ENCODE measurements around the gene MARCHF3. TPM values are rescaled to one million over a fixed set of nuclear protein-coding genes. Genes with fewer than 3 reads are reported as not detected.

Gene MARCHF3
- total RNA-seq, 1 donor from 2014 or later, result 16.5 TPM

- Histone ChIP-seq H3K4me1 (ENCODE audit: insufficient read depth, low read length) (no peaks in the 10 kb centered on the region), H3K79me2 (ENCODE audit: insufficient read depth, low read length) (no peaks in the 10 kb centered on the region), H3K27ac (ENCODE audit: low read depth, low read length) (no peak overlapping the region), H3K9ac (ENCODE audit: low read length) (no peak overlapping the region), H3K36me3 (ENCODE audit: insufficient read depth, low read length) (no peaks in the 10 kb centered on the region), H4K20me1 (ENCODE audit: insufficient read depth, low read length) (no peaks in the 10 kb centered on the region), H2AFZ (ENCODE audit: low read depth, low read length) (no peak overlapping the region), H3K27me3 (ENCODE audit: insufficient read depth, low read length) (no peaks in the 10 kb centered on the region), H3K9me3 (ENCODE audit: insufficient read depth, low read depth, low read length) (no peaks in the 10 kb centered on the region), H3K4me2 (ENCODE audit: low read length) (no peak overlapping the region), H3K4me3 (ENCODE audit: insufficient read depth, low read depth, low read length) (no peak overlapping the region)
- Mint-ChIP-seq H3K9me3 (ENCODE audit: unreplicated experiment) (no peaks in the 10 kb centered on the region), H3K27me3 (ENCODE audit: low read depth, unreplicated experiment) (no peaks in the 10 kb centered on the region), H3K4me1 (ENCODE audit: low read depth, unreplicated experiment) (no peaks in the 10 kb centered on the region), H3K36me3 (ENCODE audit: low read depth, unreplicated experiment) (peaks cover 2% of the 10 kb centered on the region), H3K4me3 (ENCODE audit: unreplicated experiment) (no peak overlapping the region), H3K27ac (ENCODE audit: unreplicated experiment) (no peak overlapping the region)
- FAIRE-seq (no peak), DNase-seq (ENCODE audit: low read depth) (no peak)
- TF ChIP-seq, protein P1, sequence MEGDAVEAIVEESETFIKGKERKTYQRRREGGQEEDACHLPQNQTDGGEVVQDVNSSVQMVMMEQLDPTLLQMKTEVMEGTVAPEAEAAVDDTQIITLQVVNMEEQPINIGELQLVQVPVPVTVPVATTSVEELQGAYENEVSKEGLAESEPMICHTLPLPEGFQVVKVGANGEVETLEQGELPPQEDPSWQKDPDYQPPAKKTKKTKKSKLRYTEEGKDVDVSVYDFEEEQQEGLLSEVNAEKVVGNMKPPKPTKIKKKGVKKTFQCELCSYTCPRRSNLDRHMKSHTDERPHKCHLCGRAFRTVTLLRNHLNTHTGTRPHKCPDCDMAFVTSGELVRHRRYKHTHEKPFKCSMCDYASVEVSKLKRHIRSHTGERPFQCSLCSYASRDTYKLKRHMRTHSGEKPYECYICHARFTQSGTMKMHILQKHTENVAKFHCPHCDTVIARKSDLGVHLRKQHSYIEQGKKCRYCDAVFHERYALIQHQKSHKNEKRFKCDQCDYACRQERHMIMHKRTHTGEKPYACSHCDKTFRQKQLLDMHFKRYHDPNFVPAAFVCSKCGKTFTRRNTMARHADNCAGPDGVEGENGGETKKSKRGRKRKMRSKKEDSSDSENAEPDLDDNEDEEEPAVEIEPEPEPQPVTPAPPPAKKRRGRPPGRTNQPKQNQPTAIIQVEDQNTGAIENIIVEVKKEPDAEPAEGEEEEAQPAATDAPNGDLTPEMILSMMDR (IDR thresholded peaks at IDR 0.05; ENCODE audit: insufficient read depth, low read depth, low read length), result no peak
- no peak for TF ChIP-seq EZH2 (IDR thresholded peaks at IDR 0.05; ENCODE audit: insufficient read depth, low read length)
These were observed 80.9 kb downstream of the MARCHF3 start for GRCh38 chr5:126949475-126949874.

DNA sequence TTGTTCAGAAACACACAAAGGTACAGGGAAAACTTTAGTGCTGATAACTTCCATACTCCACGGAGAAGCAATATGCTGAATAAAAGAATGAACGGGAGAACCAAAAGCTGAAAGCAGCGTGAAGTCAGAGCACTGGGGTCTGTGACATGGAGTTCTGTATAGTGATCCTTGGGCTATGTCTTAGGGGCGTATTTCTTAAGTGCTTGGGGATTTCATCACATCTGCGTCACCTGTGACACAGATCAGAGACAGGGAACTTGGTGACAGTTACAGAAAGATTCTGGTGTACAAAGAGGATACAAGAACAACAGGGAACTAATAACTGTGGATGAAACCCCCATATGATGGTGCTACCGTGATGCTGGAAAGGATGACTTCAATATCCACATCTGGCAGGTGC is 81.9 kb downstream of the MARCHF3 start:
- DNase-seq (ENCODE audit: low read depth) (no peak), FAIRE-seq (no peak)
- H3K4me3 ChIP-seq (ENCODE audit: insufficient read depth, low read depth, low read length), result no peak overlapping the region
- Mint-ChIP-seq H3K36me3 (ENCODE audit: low read depth, unreplicated experiment) (peaks cover 2% of the 10 kb centered on the region), H3K4me3 (ENCODE audit: unreplicated experiment) (no peak overlapping the region), H3K27me3 (ENCODE audit: low read depth, unreplicated experiment) (no peaks in the 10 kb centered on the region), H3K27ac (ENCODE audit: unreplicated experiment) (no peak overlapping the region), H3K4me1 (ENCODE audit: low read depth, unreplicated experiment) (no peaks in the 10 kb centered on the region), H3K9me3 (ENCODE audit: unreplicated experiment) (no peaks in the 10 kb centered on the region)
- H3K36me3 ChIP-seq (ENCODE audit: insufficient read depth, low read length), result no peaks in the 10 kb centered on the region
- H2AFZ ChIP-seq (ENCODE audit: low read depth, low read length), result no peak overlapping the region
- no peaks in the 10 kb centered on the region for H3K27me3 ChIP-seq (ENCODE audit: insufficient read depth, low read length)
- H3K4me1 ChIP-seq (ENCODE audit: insufficient read depth, low read length), result no peaks in the 10 kb centered on the region
- H3K9me3 ChIP-seq (ENCODE audit: insufficient read depth, low read depth, low read length), result no peaks in the 10 kb centered on the region
- H3K4me2 ChIP-seq (ENCODE audit: low read length), result no peak overlapping the region
- no peak overlapping the region for H3K27ac ChIP-seq (ENCODE audit: low read depth, low read length)
- H3K9ac ChIP-seq (ENCODE audit: low read length), result no peak overlapping the region
- no peaks in the 10 kb centered on the region for H4K20me1 ChIP-seq (ENCODE audit: insufficient read depth, low read length)
- no peaks in the 10 kb centered on the region for H3K79me2 ChIP-seq (ENCODE audit: insufficient read depth, low read length)
- no peak for TF ChIP-seq EZH2 (IDR thresholded peaks at IDR 0.05; ENCODE audit: insufficient read depth, low read length)
- TF ChIP-seq, protein P1 (IDR thresholded peaks at IDR 0.05; ENCODE audit: insufficient read depth, low read depth, low read length), result no peak

DNA sequence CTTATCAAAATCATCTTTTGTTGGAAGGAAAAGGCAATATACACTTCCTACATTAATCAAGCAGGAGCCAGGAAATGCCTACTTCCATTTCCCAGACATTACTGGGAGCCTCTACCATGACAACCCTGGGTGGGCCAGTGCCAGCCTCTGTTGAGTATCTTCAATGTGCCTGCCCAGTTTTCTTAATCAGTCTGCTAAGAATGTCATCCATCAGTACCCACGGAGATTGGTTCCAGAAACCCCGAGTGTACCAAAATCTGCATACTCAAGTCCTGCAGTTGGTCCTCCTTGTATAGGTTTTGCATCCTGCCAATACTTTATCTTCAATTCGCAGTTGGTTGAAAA is 82.4 kb downstream of the MARCHF3 start:
- no peak for FAIRE-seq

More for the DNA sequence above, 82.4 kb downstream of the MARCHF3 start:
- no peaks in the 10 kb centered on the region for H3K4me1 Mint-ChIP-seq (ENCODE audit: low read depth, unreplicated experiment)
- no peak for DNase-seq (ENCODE audit: low read depth)
- Histone ChIP-seq H3K36me3 (ENCODE audit: insufficient read depth, low read length) (no peaks in the 10 kb centered on the region), H3K9me3 (ENCODE audit: insufficient read depth, low read depth, low read length) (no peaks in the 10 kb centered on the region), H3K27me3 (ENCODE audit: insufficient read depth, low read length) (no peaks in the 10 kb centered on the region), H3K4me3 (ENCODE audit: insufficient read depth, low read depth, low read length) (no peak overlapping the region), H3K4me2 (ENCODE audit: low read length) (no peak overlapping the region), H3K27ac (ENCODE audit: low read depth, low read length) (no peak overlapping the region), H3K9ac (ENCODE audit: low read length) (no peak overlapping the region), H3K4me1 (ENCODE audit: insufficient read depth, low read length) (no peaks in the 10 kb centered on the region), H2AFZ (ENCODE audit: low read depth, low read length) (no peak overlapping the region), H4K20me1 (ENCODE audit: insufficient read depth, low read length) (no peaks in the 10 kb centered on the region), H3K79me2 (ENCODE audit: insufficient read depth, low read length) (no peaks in the 10 kb centered on the region)
- no peaks in the 10 kb centered on the region for H3K27me3 Mint-ChIP-seq (ENCODE audit: low read depth, unreplicated experiment)
- no peak for TF ChIP-seq EZH2 (IDR thresholded peaks at IDR 0.05; ENCODE audit: insufficient read depth, low read length)
- TF ChIP-seq, protein P1 (IDR thresholded peaks at IDR 0.05; ENCODE audit: insufficient read depth, low read depth, low read length), result no peak
- peaks cover 2% of the 10 kb centered on the region for H3K36me3 Mint-ChIP-seq (ENCODE audit: low read depth, unreplicated experiment)
- H3K4me3 Mint-ChIP-seq (ENCODE audit: unreplicated experiment), result no peak overlapping the region
- H3K27ac Mint-ChIP-seq (ENCODE audit: unreplicated experiment), result no peak overlapping the region
- H3K9me3 Mint-ChIP-seq (ENCODE audit: unreplicated experiment), result no peaks in the 10 kb centered on the region
